ENCODE data around the gene GNAS. TPM values are rescaled to one million over a fixed set of nuclear protein-coding genes. Genes with fewer than 3 reads are reported as not detected.
A peak's percentile ranks its signal among the peaks of the same experiment; 100 is the strongest.

GNAS gene
- total RNA-seq, 4 donors from 2014 or later = 484 to 621 (median 524) TPM

DNA sequence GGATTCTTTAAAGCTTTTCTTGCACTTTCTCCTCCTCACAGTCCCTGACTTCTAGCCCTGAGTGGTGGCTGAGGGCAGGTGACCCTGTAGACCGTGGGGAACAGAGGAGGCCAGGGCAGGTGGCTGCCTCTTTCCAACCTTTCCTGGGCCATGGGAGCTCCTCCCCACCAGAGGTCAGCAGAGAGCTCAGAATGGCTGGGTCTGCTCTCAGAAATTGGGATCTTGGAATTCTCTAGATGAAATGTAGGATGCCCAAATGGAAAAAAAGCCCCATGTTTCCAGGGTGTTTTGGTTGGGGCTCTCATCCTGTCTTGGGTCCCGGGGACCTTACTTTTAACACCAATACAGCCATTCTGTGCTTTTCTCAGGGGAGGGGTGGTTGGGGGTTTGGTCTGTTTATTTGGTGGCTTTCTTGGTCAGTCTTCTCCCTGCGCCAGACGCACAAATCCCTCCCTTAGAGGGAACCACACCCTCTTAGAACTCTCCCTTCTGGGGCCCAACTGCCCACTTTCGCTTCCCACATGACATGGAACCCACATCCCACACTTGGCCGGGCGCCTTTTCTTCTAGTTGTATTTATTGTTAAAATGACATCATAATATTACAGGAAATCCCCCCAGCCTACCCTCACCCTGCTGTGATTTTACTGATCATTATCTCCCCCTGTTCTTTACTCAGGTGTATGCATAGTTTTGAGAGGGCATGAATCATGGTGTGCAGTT is 17.9 kb downstream of the GNAS start:
- DNase-seq (ENCODE audit: low spot score in 2 of 2) = peak in 1 of 2 donors; percentile 82
- Histone ChIP-seq H3K27ac (no peak overlapping the region), H3K4me1 (peaks cover 0 to 14% (median 0%) of the 10 kb centered on the region in 4 donors), H3K36me3 (no peaks in the 10 kb centered on the region), H3K9me3 (no peaks in the 10 kb centered on the region), H3K27me3 (no peaks in the 10 kb centered on the region), H3K4me3 (no peak overlapping the region)
- TF ChIP-seq EP300 (IDR thresholded peaks at IDR 0.05) (peak in 1 of 2 donors; percentile 12), POLR2A (IDR thresholded peaks at IDR 0.05) (no peak)
- TF ChIP-seq, protein P1, sequence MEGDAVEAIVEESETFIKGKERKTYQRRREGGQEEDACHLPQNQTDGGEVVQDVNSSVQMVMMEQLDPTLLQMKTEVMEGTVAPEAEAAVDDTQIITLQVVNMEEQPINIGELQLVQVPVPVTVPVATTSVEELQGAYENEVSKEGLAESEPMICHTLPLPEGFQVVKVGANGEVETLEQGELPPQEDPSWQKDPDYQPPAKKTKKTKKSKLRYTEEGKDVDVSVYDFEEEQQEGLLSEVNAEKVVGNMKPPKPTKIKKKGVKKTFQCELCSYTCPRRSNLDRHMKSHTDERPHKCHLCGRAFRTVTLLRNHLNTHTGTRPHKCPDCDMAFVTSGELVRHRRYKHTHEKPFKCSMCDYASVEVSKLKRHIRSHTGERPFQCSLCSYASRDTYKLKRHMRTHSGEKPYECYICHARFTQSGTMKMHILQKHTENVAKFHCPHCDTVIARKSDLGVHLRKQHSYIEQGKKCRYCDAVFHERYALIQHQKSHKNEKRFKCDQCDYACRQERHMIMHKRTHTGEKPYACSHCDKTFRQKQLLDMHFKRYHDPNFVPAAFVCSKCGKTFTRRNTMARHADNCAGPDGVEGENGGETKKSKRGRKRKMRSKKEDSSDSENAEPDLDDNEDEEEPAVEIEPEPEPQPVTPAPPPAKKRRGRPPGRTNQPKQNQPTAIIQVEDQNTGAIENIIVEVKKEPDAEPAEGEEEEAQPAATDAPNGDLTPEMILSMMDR (IDR thresholded peaks at IDR 0.05) = peak; percentile 84 to 89 (median 86)
- 44 to 49% methylated on average over 7 of the region's 7 CpGs for WGBS, 2 donors

DNA sequence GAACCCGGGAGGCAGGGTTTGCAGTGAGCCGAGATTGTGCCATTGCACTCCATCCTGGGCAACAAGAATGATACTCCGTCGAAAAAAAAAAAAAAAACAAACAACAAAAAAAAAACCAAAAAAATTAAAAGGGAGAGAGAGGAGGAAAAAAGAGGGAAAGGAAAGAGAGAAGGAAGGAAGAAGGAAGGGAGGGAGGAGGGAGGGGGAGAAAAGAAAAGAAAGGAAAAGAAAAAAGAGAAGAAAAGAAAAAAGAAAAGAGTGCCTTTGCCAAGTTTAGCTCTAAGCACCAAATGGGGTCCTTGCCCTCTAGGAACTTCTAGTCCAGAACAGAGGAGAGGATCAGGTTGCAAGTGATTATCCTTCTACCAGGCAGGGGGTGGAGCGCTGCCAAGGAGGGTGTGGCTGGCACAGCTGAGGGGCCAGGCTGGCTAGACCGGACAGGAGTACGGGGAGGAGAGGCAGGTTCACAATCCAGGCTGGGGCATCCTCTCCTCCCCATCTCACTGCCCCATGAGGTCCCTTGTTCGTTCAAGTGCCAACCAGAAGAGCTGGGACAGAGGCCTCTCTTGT is 19.1 kb downstream of the GNAS start:
- no peak for DNase-seq (ENCODE audit: low spot score in 2 of 2)
- peaks cover 0 to 9% (median 0%) of the 10 kb centered on the region in 4 donors for H3K4me1 ChIP-seq
- H3K27ac ChIP-seq = no peak overlapping the region
- 83 to 86% methylated on average over 8 of the region's 8 CpGs for WGBS, 2 donors
- TF ChIP-seq, protein P1 (IDR thresholded peaks at IDR 0.05) = no peak
- TF ChIP-seq EP300 (IDR thresholded peaks at IDR 0.05) (no peak), POLR2A (IDR thresholded peaks at IDR 0.05) (no peak)
- no peak overlapping the region for H3K4me3 ChIP-seq
- H3K9me3 ChIP-seq = no peaks in the 10 kb centered on the region
- no peaks in the 10 kb centered on the region for H3K36me3 ChIP-seq
- no peaks in the 10 kb centered on the region for H3K27me3 ChIP-seq

DNA sequence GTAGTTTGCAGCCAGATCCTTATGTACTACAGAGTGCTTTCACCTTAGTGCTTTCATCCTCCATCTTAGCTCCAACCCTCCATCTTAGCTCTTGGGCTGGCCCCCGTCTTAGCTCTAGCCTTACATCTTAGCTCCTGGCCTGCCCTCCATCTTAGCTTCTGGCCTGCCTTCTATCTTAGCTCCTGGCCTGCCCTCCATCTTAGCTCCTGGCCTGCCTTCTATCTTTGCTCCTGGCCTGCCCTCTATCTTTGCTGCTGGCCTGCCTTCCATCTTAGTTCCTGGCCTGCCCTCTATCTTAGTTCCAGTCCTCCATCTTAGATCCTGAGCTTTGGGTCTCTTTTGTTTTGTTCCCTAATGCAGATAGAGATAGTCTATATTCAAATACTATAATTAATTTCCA is 22.0 kb downstream of the GNAS start:
- no peaks in the 10 kb centered on the region for H3K27me3 ChIP-seq
- 93 to 100% methylated on average over 1 of the region's 1 CpG for WGBS, 2 donors
- H3K4me3 ChIP-seq = no peak overlapping the region
- H3K27ac ChIP-seq = no peak overlapping the region
- no peaks in the 10 kb centered on the region for H3K4me1 ChIP-seq
- no peaks in the 10 kb centered on the region for H3K36me3 ChIP-seq
- DNase-seq (ENCODE audit: low spot score in 2 of 2) = no peak
- H3K9me3 ChIP-seq = no peaks in the 10 kb centered on the region
- TF ChIP-seq POLR2A (IDR thresholded peaks at IDR 0.05) = no peak
- TF ChIP-seq, protein P1 (IDR thresholded peaks at IDR 0.05) = no peak
- TF ChIP-seq EP300 (IDR thresholded peaks at IDR 0.05) = no peak

DNA sequence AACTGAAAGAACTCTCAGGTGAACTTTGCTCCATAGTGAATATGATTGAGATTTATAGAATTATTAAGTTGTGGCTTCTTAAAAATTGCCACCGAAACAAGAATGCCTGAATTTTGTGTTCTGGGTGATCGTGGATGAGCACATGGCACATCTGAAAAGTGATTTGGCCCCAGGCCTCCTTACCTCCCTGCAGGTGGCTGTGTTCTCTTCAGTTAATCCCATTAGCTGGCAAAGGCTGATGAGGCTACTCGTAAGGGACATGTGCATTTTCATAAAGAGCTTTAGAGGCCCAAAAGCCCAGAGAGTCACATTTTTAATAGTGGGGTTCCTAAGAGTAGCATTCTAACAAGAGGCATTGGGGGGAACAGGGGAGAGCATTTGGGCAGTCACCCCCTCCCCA is 22.6 kb downstream of the GNAS start:
- Histone ChIP-seq H3K27ac (no peak overlapping the region), H3K9me3 (no peaks in the 10 kb centered on the region), H3K4me1 (no peaks in the 10 kb centered on the region), H3K27me3 (no peaks in the 10 kb centered on the region), H3K36me3 (no peaks in the 10 kb centered on the region), H3K4me3 (no peak overlapping the region)
- TF ChIP-seq, protein P1 (IDR thresholded peaks at IDR 0.05) = no peak
- TF ChIP-seq EP300 (IDR thresholded peaks at IDR 0.05) = no peak
- no peak for TF ChIP-seq POLR2A (IDR thresholded peaks at IDR 0.05)
- 91 to 96% methylated on average over 3 of the region's 3 CpGs for WGBS, 2 donors
- DNase-seq (ENCODE audit: low spot score in 2 of 2) = no peak

DNA sequence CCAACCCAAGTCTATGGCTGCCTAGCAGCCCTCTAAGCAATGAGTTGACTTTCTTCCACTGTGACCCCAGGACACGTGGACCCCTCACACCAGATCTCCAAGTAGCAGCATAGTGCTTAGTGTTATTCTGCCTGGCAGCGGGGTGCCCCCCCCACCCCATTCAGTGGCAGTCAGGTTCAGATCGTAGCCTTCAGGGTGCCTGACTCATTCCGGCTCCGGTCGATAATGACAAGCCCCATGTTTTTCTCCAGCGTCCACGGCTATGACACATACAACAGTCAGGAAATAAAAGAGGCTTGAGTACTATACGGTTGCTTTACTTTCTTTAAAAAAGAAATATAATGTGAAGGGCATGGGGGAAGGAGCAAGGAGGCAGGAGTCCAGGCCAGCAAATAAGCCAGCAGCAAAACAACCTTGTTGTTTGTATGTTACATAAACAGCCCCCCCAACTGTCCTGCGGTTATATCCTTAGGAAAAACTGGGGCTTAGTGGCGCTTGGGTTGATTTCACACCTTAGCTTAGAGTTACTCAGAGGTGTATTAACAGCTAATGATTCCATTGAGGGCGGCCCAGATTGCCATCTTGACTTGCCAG is 23.1 kb downstream of the GNAS start:
- 70 to 72% methylated on average over 12 of the region's 12 CpGs for WGBS, 2 donors
- no peaks in the 10 kb centered on the region for H3K9me3 ChIP-seq
- DNase-seq (ENCODE audit: low spot score in 2 of 2) = no peak

More for the DNA sequence above, 23.1 kb downstream of the GNAS start:
- Histone ChIP-seq H3K36me3 (no peaks in the 10 kb centered on the region), H3K27me3 (no peaks in the 10 kb centered on the region), H3K4me1 (no peaks in the 10 kb centered on the region), H3K27ac (no peak overlapping the region), H3K4me3 (no peak overlapping the region)
- TF ChIP-seq, protein P1 (IDR thresholded peaks at IDR 0.05) = no peak
- TF ChIP-seq POLR2A (IDR thresholded peaks at IDR 0.05) = no peak
